ENCODE measurements around the gene TIAM1.

GRCh38 chr21:31255896-31256295 lies 88.2 kb downstream of the TIAM1 start:
- TF ChIP-seq CTCF (IDR thresholded peaks at IDR 0.05): no peak
- TF ChIP-seq POLR2AphosphoS5 (IDR thresholded peaks at IDR 0.05; ENCODE audit: low read depth, low read length): no peak
- no peak for TF ChIP-seq TCF7L2 (IDR thresholded peaks at IDR 0.05; ENCODE audit: low read depth, low read length)
- no peak for TF ChIP-seq REST (IDR thresholded peaks at IDR 0.05; ENCODE audit: insufficient read depth in 1 of 2, low read depth in 2 of 2, low read length in 1 of 2)
- no peak for TF ChIP-seq SIN3A (IDR thresholded peaks at IDR 0.05; ENCODE audit: borderline replicate concordance, insufficient read depth, low read depth, low read length)
